ENCODE measurements around the gene TAAR1. TPM values are rescaled to one million over a fixed set of nuclear protein-coding genes. Genes with fewer than 3 reads are reported as not detected.

Gene TAAR1
- total RNA-seq, 1 donor from 2014 or later, result not detected

DNA sequence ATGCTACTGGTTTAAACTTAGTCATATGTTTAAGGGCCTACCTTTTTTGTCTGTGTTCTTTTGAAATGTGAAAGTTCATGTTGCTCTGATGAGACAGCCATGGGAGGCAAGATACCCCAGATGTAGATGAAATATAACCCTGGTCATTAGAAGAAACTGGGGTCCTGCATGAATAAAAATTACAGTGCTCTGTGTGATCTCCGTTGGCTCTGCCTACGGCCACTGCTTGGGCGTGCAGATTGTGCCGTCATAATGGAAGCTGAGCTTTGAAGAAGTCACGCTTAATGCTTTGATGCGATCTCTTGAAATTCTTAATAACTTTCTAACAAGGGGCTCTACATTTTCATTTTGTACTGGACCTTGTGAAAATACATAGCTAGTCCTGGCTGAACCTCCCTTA is 34.8 kb downstream of the TAAR1 start, which contains the start of gene TAAR2:
TAAR2 (minus strand) TSS at position 101 of the 400 bp plus-strand sequence; CDS start at position 101, 0 bp downstream.
- Mint-ChIP-seq H3K27ac (ENCODE audit: unreplicated experiment) (no peak within 1 kb of the TSS), H3K4me1 (ENCODE audit: low read depth) (no peaks in the 10 kb centered on the region), H3K27me3 (ENCODE audit: low read depth) (peaks cover 25% of the 10 kb centered on the region), H3K4me3 (ENCODE audit: unreplicated experiment) (no peak within 1 kb of the TSS), H3K36me3 (ENCODE audit: low read depth) (peaks cover 2% of the 10 kb centered on the region), H3K9me3 (ENCODE audit: low read depth) (peaks cover 15% of the 10 kb centered on the region)
- DNase-seq (ENCODE audit: low spot score), result no peak
- no peak for TF ChIP-seq CTCF (IDR thresholded peaks at IDR 0.05)

GRCh38 chr6:132623106-132623845 is 35.7 kb downstream of the TAAR1 start:
- no peaks in the 10 kb centered on the region for H3K4me1 Mint-ChIP-seq (ENCODE audit: low read depth)
- no peak overlapping the region for H3K4me3 Mint-ChIP-seq (ENCODE audit: unreplicated experiment)

DNA sequence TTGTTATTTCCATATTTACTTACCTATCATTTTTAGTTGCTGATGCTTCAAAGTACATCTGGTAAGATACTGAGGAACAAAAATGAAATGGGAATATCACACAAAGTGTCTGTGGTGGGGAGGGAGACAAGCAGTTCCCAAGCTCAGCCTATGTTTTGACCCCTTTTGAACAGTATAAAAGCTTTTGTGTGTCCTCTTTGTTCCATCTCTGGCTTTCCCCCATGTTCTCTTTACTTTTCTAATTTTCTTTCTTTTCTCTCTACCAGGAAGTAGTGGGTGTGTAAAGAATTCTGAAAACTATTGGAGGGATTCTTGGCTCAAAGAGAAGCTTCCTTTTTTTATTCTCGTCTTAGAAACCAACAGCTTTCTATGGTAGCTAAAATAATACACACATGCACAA is 42.3 kb downstream of the TAAR1 start:
- Mint-ChIP-seq H3K36me3 (ENCODE audit: low read depth) (no peaks in the 10 kb centered on the region), H3K4me3 (ENCODE audit: unreplicated experiment) (no peak overlapping the region), H3K4me1 (ENCODE audit: low read depth) (no peaks in the 10 kb centered on the region), H3K27ac (ENCODE audit: unreplicated experiment) (no peak overlapping the region), H3K9me3 (ENCODE audit: low read depth) (no peaks in the 10 kb centered on the region), H3K27me3 (ENCODE audit: low read depth) (peaks cover 17% of the 10 kb centered on the region)
- no peak for DNase-seq (ENCODE audit: low spot score)
- no peak for TF ChIP-seq CTCF (IDR thresholded peaks at IDR 0.05)

More at GRCh38 chr6:132623106-132623845, 35.7 kb downstream of the TAAR1 start:
- no peak overlapping the region for H3K27ac Mint-ChIP-seq (ENCODE audit: unreplicated experiment)
- peaks cover 7% of the 10 kb centered on the region for H3K9me3 Mint-ChIP-seq (ENCODE audit: low read depth)
- peaks cover 2% of the 10 kb centered on the region for H3K36me3 Mint-ChIP-seq (ENCODE audit: low read depth)
- DNase-seq (ENCODE audit: low spot score), result no peak
- no peak for TF ChIP-seq CTCF (IDR thresholded peaks at IDR 0.05)
- H3K27me3 Mint-ChIP-seq (ENCODE audit: low read depth), result peaks cover 22% of the 10 kb centered on the region

- no peak for TF ChIP-seq CTCF (IDR thresholded peaks at IDR 0.05)
- Mint-ChIP-seq H3K36me3 (ENCODE audit: low read depth) (no peaks in the 10 kb centered on the region), H3K27me3 (ENCODE audit: low read depth) (peaks cover 9% of the 10 kb centered on the region), H3K4me1 (ENCODE audit: low read depth) (no peaks in the 10 kb centered on the region), H3K9me3 (ENCODE audit: low read depth) (no peaks in the 10 kb centered on the region), H3K4me3 (ENCODE audit: unreplicated experiment) (no peak overlapping the region), H3K27ac (ENCODE audit: unreplicated experiment) (no peak overlapping the region)
- no peak for DNase-seq (ENCODE audit: low spot score)
Observed at GRCh38 chr6:132614554-132614953, 44.4 kb downstream of the TAAR1 start.

DNA sequence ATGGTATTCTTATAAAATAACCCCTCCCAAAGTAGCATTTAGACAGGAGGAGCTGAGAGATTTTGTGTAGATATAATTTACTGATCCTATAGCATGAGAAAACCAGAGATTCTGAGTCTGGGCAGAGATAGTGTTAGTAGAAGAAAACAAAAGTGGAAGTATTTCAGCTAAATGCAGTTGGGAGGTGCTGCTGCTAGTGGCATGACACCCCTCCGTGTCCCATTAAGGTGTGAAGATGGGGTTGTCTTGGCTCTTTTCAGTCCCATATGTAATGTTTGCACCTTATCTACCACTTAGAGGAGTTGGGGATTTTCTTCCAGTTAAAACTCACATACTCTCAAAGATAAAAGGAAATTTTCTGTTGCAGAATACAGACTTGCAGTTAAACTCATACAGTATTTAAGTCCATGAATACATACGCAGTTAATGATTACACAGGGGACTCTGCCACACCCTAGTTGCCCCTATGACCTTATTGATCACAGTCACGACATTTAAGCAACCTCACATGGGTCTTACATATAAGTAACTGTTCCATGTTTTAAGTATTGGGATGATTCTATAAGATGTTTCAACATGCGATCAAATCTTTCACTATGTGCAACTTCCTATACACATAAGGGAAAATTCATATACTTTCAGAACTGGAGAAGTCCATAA is 46.4 kb downstream of the TAAR1 start:
- no peaks in the 10 kb centered on the region for H3K9me3 Mint-ChIP-seq (ENCODE audit: low read depth)
- H3K36me3 Mint-ChIP-seq (ENCODE audit: low read depth), result no peaks in the 10 kb centered on the region
- no peak overlapping the region for H3K4me3 Mint-ChIP-seq (ENCODE audit: unreplicated experiment)
- peaks cover 4% of the 10 kb centered on the region for H3K27me3 Mint-ChIP-seq (ENCODE audit: low read depth)
- no peak overlapping the region for H3K27ac Mint-ChIP-seq (ENCODE audit: unreplicated experiment)
- no peaks in the 10 kb centered on the region for H3K4me1 Mint-ChIP-seq (ENCODE audit: low read depth)
- DNase-seq (ENCODE audit: low spot score), result no peak
- no peak for TF ChIP-seq CTCF (IDR thresholded peaks at IDR 0.05)
